Activated CD4-positive, CD25-positive, alpha-beta regulatory T cell (primary cell): ENCODE data around the gene SIRPG.

Experiments used
- DNase-seq, 4 experiments: peaks; one replicate each; lab custom pipeline; 2025; lab: John Stamatoyannopoulos, UW

The SIRPG gene

DNA sequence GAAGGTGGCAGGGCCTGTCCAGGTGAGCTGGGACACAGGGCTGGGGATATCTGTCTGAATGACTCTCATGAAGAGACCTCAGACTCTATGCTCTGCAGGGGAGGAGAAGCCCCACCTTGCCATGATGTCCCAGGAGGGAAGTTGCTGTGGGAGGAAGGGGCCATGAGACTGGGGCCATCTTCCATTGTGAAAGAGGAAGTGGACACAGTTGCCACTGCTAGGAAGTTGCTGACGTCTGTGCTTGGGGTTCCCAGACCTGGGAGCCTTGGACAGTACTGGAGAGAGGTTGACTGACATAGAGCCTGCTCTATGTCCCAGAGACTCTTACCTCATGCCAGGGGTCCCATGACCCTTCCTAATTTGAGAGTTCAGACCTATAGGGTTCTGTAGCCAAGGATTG is 62.2 kb downstream of the SIRPG start:
- no peak for DNase-seq

- DNase-seq = no peak
Observed at GRCh38 chr20:1588533-1589460, 68.8 kb downstream of the SIRPG start.

DNA sequence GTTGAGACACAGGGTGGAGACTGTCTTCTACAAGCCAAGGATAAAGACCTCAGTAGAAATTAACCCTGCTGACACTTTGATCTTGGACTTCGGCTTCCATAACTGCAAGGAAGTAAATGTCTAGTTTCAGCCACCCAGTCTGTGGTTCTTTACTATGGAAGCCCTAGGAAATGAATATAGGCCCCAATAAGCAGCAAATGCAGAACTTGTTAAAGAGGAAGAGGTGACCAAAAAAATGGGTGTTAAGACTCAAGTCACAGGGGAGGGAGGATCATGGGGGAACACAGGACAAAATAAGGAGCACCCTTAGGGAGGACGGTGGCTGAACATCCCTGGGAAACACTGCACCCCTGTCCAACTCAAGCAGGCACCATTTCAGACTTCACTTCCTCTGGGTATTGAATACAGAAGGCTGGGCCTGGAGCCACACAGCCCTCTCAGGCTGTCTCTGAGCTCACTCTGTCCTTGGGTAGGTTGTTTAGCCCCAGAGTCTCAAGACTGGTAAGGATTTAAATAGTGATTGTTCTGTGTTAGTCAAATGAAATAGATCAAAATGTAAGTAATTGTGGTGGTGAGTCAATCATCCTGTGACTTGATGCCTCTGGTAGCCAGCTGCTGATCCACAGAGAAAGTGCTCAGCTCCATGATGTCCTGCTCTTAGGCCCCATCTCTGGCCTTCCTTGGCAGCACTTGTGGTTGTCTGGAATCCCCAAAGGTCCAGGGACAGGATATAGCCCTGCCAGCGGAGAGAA is 69.6 kb downstream of the SIRPG start:
- no peak for DNase-seq

- no peak for DNase-seq
Observed at GRCh38 chr20:1579488-1579887, 78.1 kb downstream of the SIRPG start.
